Measurements from ENCODE around the gene C1orf122.
"Not testable (repeated sequence)": the region's sequence is repeated elsewhere in the genome, so short reads cannot be mapped to it uniquely, and the experiment has no call there.

Gene C1orf122

DNA sequence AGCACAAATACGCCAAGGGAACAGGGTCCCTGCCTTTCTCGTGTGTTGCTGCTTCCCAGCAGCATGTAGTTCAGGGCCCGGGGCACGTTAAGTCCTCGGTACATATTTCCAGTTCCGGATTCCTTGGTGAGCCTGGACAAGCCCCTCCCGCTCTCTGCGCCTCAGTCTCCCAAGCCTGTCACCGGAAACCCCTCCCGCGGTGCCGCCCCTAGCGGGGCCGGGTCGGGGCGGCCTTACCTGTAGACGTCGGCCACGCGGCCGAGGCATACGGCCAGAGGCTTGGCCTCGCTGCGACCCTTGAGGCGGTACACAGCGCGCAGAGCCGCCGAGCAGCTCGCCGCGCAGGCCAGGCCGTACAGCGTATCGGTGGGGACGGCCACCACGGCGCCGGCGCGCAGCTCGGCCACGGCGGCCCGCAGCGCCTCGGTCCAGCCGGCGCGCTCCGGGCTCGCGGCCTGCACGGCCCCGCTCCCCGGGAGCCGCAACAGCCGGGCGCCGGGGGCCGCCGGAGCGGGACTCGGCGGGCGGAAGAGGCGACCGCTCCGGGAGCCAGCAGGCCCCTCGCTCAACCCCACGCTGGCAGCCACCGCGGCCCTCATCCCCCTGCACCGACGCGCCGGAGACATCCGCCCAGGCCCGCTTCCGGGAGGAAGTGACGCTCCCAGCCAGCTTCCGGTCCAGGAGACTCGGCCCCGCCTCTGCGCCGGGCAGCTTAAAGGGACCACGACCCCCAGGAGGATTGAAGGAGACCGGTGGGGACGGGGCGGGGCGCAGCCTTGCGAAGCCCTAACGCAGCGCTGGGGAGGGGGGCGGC, at the start of gene C1orf122, which contains the start of gene YRDC:
TSS of gene C1orf122 (plus strand) at position 236 of the 814 bp plus-strand sequence. CDS start 615 bp downstream, outside the sequence.
TSS of gene YRDC (minus strand) at position 654 of the 814 bp plus-strand sequence. CDS start at position 626, 28 bp downstream.
- DNase-seq (ENCODE audit: low spot score), result peak; percentile 93

DNA sequence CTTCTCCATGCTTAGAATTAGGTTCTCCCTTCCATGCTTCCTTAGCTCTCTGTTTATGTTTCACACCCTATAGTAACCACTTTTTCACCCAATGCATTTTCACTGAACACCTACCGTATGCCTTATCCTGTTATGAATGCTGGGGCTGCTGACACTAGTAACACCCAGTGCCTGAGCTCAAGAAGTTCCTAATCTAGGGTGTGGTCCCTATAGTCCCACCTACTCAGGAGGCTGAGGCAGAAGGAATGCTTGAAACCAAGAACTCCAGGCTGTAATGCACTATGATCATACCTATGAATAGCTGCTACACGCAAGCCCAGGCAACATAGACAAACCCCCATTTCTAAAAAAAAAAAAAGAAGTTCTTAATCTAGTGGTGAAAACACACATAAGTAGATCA, 48.1 kb upstream of the C1orf122 start:
- no peak for DNase-seq (ENCODE audit: low spot score)

DNA sequence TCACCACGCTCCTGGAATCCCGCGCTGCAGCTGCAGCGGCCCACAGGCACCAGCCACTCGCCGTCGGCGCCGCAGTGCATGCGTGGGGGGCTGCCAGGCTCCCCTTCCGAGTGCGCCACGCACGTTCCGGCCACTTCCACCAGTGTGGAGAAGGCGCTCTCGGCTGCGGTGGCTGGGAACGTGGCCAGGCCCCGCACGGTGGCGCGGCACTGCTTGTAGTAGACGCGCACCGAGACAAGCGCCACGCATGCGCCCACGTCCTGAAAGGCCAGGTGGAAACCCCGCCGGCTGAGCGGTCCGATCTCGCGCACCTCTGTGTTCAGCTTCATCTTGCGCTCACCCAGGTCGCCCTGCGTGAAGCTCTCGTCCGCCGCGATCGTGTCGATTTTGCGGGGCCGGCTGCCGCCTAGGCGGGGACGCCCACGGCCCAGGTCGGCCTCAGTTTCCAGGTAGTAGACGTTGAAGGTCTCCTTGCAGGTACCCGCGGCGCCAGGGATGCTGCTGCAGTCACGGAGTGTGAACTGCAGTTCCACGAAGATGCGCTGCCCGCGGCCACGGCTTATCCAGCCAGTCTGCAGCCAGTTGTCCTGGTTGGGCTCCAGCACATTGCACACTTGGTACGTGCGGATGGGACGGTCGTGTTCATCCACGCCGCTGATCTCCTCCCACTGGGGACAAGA, 46.0 kb upstream of the C1orf122 start:
- DNase-seq (ENCODE audit: low spot score), result no peak

DNA sequence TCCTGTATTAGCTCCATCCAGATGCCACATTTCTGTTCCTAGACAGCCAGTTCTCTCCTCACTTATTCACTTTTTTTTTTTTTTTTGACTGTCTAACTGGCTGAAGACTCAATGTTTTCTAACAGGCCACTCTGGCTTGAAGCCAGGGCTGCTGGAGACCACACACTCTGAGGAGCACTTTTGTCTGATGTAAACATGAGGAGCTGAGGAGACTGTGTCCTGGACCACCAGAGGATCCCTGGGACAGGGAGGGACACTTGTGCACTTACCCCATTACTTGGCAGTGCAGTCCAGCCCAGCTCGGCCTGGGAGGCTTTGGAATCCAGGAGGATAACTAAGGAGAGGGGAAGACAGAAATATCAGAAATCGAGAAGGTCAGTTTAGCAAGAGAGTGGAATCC, 45.1 kb upstream of the C1orf122 start:
- no peak for DNase-seq (ENCODE audit: low spot score)

DNA sequence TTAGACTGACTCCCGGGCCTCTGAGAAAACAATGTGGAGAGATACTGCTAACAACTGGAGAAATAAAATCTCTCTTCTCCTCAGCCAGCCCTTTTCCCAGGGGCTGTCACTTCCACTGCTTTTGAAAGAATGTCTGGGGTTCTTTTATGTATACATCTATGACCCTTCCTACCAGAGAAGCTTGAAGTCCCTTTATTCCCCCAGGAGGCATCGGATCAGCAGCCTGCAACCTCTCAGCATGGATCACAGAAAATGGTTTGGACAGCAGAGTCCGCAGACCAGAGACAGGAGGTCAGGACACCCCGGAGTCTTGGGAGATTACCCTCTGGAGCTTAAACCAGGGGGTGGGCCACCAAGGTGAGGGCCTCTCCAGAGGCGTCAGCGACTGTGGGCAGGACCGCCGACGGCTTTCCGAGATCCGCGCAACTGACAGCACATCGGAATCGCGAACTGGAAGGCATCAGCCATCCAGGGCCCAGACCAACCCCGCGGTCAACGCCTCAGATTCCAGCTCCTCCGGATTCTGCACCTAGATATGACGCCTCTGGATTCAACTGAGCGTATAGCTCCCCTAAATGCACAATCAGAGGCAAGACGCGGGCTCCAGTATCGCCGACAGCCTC, 43.7 kb upstream of the C1orf122 start:
- DNase-seq (ENCODE audit: low spot score), result no peak

DNA sequence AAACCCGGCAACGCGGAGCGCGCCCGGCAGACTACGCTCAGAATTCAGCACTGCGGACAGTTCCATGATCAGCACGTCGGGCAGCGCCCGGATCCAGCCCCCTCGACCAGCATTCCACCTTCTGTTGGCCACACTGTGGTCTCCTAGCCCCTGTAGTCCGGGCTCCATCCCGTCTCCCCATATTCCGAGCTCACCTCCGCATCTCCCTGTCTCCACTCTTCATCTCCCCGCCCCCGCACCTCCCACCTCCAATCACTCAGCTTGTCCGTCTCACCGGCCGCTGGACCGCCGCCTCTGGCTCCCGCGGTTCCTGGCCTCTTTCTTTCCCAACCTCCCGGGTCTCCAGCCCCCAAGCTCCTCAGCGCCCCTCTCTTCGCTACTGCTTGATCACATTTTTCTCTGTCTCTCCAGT, 43.2 kb upstream of the C1orf122 start:
- DNase-seq (ENCODE audit: low spot score), result peak; percentile 34

DNA sequence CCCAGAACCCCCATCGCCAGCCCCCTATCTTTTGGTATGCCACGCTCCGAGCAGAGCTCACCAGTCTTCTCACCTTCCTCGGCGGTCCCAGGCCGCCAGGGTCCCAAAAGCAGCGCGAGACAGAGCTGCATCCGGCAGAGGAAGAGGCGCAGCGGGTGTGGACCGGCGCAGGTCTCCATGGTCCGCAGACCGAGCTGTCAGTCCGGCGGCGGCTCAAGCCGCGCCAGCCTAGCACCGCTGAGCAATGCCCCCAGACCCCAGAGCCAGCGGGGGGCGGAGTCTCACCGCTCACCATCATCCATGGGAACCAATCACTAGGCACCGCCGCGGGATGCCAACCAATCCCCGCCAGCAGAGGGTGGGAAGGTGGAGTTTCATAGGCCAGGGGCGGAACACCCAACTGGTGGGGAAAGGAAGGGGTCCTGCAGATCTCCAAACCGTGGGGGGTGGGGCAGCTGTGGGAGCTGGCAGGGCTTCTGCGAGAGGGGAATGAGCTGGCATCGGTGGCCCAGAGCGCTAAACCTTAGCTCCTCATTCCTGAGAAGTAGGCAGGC, 42.6 kb upstream of the C1orf122 start, which contains the start of gene EPHA10:
TSS of gene EPHA10 (minus strand) at position 233 of the 554 bp plus-strand sequence. CDS start at position 179, 54 bp downstream.
- DNase-seq (ENCODE audit: low spot score), result no peak

DNA sequence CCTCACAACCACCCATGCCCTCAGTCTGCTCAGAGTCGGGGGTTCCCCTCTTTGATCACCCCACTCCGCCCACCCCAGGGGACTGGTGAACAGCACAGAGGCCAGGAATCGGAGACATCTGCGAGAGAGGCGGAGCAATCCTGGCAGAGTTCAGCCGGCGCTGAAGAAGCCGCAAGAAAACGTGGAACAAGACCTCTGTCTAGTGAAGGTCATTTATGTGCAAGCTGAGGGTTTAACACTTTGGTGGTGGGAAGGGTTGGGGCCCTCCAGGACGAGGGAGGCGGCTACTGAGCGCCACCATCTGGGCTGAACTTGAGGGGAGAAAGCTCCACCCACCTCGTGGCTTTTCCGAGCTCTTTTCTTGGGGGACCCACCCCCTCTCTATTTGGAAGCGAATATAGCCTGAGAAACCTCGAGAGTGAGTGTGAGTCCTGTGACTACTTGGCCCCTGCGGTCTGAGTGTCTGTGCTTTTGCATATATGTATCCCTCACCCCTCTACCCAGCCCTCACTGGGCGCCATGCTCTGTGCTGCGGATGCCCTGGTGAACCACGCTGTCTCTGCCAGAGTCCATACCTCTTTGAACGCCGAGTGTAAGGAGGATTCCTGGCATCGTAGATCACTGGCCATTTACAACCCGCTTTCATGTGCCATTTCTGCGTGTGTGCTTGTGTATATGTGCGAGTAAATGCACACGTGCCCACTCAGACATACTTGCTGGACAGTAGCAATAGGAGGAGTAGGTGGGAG, 41.5 kb upstream of the C1orf122 start:
- DNase-seq (ENCODE audit: low spot score), result no peak

DNA sequence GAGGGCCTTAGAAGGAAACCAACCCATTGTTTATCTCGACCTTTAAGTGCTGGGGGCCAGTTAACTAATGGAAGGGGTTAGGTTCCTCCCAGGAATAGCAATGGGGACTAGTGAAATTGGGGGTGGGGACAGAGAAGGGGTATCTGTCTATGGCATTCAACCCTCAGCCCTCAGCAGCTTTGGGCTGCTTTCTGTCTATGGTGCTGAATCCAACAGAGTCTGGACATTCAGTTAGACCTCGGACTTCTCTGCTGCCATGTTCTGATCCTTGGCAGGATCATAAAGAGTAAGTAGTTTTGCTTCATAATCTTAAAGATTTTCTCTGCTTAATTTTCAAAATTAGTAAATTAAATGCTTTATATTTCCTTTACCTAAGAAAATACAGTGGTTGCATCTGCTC, 40.1 kb upstream of the C1orf122 start:
- DNase-seq (ENCODE audit: low spot score), result no peak

DNA sequence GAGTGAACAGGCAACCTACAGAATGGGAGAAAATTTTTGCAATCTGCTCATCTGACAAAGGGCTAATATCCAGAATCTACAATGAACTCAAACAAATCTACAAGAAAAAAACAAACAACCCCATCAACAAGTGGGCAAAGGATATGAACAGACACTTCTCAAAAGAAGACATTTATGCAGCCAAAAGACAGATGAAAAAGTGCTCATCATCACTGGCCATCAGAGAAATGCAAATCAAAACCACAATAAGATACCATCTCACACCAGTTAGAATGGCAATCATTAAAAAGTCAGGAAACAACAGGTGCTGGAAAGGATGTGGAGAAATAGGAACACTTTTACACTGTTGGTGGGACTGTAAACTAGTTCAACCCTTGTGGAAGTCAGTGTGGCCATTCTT, 36.1 kb upstream of the C1orf122 start:
- not testable (repeated sequence) for DNase-seq (ENCODE audit: low spot score)

DNA sequence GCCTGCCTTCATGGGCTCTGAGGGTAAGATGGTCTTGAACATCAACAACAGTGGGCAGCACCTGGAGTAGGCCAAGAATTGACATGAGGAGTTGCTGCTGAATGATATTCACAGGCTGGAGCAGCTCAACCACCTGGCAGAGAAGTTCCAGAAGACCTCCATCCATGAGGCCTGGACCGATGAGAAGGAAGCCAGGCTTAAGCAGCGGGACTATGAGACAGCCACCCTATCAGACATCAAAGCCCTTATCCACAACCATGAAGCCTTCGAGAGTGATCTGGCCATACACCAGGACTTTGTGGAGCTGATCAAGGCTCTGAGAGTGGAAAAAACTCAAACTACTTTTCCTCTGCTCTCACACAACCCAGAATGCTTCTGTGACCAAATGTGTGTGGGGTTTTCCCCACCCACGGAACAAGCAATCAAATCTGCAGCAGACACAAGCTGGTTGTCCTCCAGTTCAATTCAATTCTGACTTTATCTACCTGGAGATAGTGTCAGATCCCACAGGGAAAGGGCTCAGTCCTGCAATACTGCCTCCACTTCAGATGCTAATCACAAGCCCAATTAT, 30.6 kb upstream of the C1orf122 start:
- DNase-seq (ENCODE audit: low spot score), result no peak

DNA sequence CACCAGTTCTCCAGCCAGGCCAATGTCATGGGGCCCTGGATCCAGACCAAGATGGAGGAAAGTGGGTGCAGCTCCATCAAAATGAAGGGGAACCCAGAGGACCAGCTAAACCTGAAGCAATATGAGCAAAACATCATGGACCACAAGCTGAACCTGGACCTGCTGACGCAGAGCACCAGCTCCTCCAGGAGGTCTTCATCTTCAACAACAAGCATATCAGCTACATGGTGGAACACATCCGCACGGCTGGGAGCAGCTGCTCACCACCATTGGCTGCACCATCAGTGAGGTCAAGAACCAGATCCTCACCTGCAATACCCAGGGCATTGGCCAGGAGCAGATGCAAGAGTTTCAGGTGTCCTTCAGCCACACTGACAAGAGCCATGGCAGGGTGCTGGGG, 28.9 kb upstream of the C1orf122 start:
- no peak for DNase-seq (ENCODE audit: low spot score)

DNA sequence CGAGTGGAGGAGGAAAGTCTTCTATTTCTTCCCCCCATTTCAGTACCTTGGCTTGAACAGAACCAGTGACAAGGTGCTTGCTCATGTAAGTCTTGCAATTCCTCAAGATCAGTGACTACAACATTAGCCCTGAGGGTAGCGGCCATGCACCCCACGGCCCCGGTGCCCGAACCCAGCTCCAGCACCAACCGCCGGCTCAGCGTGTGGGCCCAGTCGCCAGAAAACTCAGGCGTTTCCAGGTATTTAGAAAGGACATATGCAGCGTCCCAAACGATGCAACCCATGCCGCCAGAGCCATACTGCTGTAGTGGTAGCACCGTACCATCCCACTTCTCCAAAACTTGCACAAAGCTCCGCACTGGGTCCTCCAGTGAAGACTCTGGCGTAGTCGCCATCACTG, 25.1 kb upstream of the C1orf122 start:
- no peak for DNase-seq (ENCODE audit: low spot score)

DNA sequence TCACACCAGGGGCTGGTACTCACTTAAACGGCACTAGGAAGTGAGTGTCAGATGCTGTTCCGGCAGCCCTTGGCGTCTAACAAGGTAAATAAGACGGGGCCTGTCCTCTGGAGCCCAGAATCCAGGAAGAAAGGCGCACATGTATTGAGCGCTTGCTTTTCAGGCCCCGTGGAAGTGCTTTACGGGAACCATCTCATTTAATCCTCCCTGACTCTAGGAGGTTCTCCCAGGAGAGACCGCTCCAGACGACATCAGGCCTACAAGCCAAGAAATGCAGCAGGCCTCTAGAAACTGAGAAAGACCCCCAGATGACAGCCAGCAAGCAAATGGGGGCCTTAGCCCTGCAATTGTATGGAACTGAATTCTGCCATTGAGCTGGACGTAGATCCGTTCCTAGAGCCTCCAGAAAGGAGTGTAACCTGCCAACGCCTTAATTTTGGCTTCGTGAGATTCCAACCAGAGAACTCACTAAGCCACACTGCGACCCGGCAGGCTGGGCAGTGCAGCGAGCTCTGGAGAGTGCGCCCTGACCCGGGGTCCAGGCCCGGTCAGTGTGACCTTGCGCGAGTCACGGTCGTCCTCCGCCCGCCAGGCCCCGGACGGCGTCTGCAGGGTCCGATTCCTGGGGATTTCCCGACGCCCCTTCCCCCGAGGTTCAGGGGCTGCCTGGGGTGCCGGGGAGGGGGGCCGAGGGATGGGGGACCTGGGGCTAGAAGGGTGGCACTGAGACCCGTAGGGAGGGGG, 14.5 kb upstream of the C1orf122 start:
- no peak for DNase-seq (ENCODE audit: low spot score)

DNA sequence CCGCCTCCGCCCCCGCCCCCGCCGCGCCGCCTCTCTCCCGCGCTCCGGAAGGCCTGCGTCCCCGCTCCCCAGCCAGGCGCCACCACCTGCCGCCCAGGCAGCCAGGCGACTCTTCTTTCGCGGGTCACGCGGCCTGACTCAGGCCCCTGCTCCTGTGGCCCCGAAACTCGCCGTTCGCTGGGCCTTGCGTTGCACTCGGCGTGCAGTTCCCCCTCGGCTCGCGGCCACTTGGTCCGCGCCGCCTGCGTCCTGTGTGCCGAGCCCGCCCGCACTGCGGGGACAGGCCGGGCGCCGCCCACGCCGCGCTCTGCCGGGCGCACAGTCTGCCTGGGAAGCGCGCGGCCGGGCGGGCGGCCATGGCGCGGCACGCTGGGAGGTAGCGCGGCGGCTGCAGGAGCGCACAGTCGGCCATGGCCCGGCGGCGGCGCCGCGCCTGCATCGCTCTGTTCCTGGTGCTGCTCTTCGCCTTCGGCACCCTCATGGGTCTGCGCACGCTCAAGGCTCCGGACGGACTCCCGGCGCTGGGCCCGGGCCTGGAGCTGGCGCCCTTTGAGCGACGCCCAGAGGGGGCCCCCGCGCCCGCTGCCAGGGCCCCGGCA, 13.7 kb upstream of the C1orf122 start, which contains the start of gene MANEAL:
TSS of gene MANEAL (plus strand) at position 75 of the 599 bp plus-strand sequence. CDS start at position 411, 336 bp downstream.
- peak; percentile 83 for DNase-seq (ENCODE audit: low spot score)

DNA sequence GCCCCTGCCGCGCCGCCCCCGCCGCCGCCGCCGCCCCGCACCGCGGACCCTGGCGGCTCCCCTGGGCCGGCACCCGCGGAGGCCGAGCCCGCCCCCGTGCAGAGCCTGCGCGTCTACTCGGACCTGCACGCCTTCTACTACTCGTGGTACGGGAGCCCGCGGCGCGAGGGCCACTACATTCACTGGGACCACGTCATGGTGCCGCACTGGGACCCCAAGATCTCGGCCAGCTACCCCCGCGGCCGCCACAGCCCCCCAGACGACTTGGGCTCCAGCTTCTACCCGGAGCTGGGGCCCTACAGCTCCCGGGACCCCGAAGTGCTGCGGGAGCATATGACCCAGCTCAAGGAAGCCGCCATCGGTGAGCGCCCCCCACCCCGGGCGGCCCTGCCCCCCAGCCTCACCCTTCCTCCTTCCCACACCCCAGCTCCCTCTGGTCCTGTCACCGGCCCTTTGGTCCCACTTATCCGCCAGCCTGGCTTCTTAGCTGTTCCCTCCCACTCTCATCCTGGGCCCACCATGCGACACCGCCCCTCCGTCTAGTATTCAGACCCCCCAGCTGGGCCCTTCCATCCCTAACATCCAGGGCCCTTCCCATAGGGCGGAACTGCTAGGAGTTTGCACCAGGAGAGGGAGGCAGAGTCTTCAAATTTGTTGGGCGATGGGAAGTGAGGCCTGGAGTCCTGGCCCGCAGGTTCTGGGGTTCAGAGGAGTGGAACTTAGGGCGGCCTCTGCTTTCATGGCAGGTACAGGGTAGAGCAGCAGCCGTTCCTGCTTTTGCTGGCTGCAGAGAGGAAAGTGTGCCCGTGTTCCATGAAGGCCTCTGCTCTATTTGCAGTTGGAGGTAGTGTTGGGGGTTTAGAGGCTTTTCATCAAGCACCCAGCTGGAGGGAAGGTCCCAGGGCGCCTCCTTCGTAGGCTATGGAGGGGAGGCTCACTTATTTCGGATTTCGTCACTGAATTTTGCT, 12.9 kb upstream of the C1orf122 start:
- DNase-seq (ENCODE audit: low spot score), result peak; percentile 21

DNA sequence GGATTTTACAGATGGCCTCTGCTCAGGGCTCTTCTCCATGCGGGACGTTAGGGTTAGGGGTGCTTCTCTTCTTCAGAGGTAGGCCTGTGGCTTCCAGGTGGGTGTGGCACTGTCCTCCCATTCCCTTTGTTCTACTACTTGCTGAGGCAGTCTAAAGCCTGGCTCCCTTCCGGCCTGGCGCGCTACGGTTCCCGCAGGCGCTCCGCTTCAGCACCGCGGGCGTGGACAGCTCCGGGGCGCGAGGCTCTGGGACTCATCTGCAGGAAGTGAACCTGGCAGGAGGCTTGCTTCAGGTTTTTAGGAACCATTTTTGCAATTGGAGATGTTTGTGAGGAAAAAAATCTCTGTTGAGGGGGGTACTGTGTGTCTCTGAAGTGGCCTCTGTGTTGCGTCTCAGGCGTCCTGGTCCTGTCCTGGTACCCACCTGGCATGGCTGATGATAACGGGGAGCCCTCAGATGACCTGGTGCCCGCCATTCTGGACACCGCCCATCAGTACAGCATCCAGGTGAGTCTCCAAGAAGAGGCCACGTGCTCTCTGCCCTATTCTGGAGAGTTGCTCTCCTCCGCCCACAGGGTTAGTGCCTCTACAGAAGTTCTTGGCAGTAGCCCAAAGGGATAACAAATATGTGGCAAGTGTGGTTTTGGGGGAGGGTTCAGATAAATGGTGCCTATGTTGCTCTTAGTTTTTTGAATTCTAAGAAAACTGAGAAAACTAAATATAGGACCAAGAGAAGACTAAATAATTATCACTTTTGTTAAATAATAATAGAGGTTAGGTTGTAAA, 12.1 kb upstream of the C1orf122 start:
- DNase-seq (ENCODE audit: low spot score), result peak; percentile 84

DNA sequence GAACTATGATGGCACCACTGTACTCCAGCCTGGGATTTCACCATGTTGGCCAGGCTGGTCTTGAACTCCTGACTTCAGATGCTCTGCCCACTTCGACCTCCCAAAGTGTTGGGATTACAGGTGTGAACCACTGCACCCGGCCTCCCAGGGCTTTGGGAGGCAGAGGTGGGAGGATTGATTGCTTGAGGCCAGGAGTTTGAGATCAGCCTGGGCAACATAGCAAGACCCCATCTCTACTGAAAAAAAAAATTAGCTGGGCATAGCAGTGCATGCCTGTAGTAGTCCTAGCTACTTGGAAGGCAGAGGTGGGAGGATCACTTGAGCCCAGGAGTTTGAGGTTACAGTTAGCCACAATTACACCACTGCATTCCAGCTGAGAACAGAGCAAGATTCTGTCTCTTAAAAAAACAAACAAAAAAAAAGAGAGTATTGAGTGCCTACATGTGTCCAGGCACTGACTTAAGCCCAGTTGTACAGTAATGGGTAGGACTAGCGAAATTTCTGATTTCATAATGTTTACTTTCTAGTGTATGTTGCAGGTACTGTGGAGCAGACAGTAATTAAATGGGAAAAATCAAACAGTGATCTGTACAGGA, 9.7 kb upstream of the C1orf122 start:
- DNase-seq (ENCODE audit: low spot score), result no peak

Data from RKO (cell line).